ENCODE data around the gene PAPPA2.

DNA sequence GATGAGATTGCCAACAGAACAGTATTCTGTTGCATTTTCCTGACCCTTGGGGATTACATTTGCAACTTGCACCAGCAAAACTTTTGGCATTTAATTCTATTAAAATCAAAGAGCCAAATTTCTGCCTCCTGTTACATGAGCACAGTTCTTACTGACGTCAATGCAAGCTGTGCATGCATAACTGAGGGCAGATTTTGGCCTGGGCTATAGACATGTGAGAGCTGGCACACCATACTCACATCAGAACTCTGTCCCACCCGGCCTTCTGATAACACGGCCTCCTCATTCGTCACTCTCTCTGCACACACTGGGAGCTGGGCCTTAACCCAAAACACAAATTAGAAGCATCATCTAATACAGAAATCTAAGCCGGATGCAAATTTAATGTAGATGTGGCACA lies 31.5 kb downstream of the PAPPA2 start:
- TF ChIP-seq, protein P1, sequence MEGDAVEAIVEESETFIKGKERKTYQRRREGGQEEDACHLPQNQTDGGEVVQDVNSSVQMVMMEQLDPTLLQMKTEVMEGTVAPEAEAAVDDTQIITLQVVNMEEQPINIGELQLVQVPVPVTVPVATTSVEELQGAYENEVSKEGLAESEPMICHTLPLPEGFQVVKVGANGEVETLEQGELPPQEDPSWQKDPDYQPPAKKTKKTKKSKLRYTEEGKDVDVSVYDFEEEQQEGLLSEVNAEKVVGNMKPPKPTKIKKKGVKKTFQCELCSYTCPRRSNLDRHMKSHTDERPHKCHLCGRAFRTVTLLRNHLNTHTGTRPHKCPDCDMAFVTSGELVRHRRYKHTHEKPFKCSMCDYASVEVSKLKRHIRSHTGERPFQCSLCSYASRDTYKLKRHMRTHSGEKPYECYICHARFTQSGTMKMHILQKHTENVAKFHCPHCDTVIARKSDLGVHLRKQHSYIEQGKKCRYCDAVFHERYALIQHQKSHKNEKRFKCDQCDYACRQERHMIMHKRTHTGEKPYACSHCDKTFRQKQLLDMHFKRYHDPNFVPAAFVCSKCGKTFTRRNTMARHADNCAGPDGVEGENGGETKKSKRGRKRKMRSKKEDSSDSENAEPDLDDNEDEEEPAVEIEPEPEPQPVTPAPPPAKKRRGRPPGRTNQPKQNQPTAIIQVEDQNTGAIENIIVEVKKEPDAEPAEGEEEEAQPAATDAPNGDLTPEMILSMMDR (IDR thresholded peaks at IDR 0.05) = no peak
- TF ChIP-seq POLR2A (IDR thresholded peaks at IDR 0.05) = no peak
